Caco-2 (cell line): Measurements from ENCODE around the gene AMZ1. TPM values are rescaled to one million over a fixed set of nuclear protein-coding genes. Genes with fewer than 3 reads are reported as not detected.

Source experiments
- BruUV-seq: library from RNA; stranded (reverse); fragments of 400-500 nt; replicated peaks from 2 replicates; lab custom pipeline; 2021; lab: Mats Ljungman, UMichigan
- CTCF ChIA-PET: fragments of 300-600 bp; sonication (Branson Sonifier 250); formaldehyde crosslinking; loops from one replicate; lab custom pipeline; 2022; ENCODE audit warnings: antibody characterized with exemption; lab: Charles Lee
- POLR2A ChIA-PET: fragments of 300-600 bp; sonication (Branson Sonifier 250); formaldehyde crosslinking; loops from one replicate; lab custom pipeline; 2022; ENCODE audit warnings: antibody characterized with exemption; lab: Charles Lee
- DNase-seq, 2 experiments: peaks; one replicate each; pipeline versions ENCODE4 v3.0.0 to v3.0.0-alpha.2; 2020 to 2022
- H3K27me3 ChIP-seq: replicated peaks from 2 replicates; pipeline ENCODE4 v1.6.0; 2011; ENCODE audit warnings: low read length; ENCODE audit not compliant: control insufficient read depth, insufficient read depth
- H3K36me3 ChIP-seq: 2 replicates; pipeline ENCODE4 v1.5.1; 2011; ENCODE audit warnings: low read length; ENCODE audit not compliant: control insufficient read depth, insufficient read depth
- H3K4me1 ChIP-seq: fragments of 250-450 bp; sonication (Bioruptor Pico); 2 replicates; pipeline ENCODE4 v1.5.1; 2020; ENCODE audit warnings: mild to moderate bottlenecking
- H3K4me3 ChIP-seq: 2 replicates; pipeline ENCODE4 v1.5.1; 2011; ENCODE audit warnings: low read depth, mild to moderate bottlenecking, control low read depth, low read length
- H3K9me3 ChIP-seq: fragments of 250-450 bp; sonication (Bioruptor Pico); 2 replicates; pipeline ENCODE4 v1.5.1; 2020; ENCODE audit warnings: mild to moderate bottlenecking, moderate library complexity
- H3K27ac Mint-ChIP-seq: one replicate; pipeline ENCODE4 v1.8.0; 2022; ENCODE audit warnings: mixed read lengths; ENCODE audit not compliant: unreplicated experiment
- H3K27me3 Mint-ChIP-seq: one replicate; pipeline ENCODE4 v1.8.0; 2022; ENCODE audit warnings: mixed read lengths; ENCODE audit not compliant: insufficient read depth, unreplicated experiment
- H3K36me3 Mint-ChIP-seq: one replicate; pipeline ENCODE4 v1.8.0; 2022; ENCODE audit warnings: mild to moderate bottlenecking, mixed read lengths; ENCODE audit not compliant: insufficient read depth, unreplicated experiment
- H3K4me1 Mint-ChIP-seq: one replicate; pipeline ENCODE4 v1.8.0; 2022; ENCODE audit warnings: low read depth, mixed read lengths; ENCODE audit not compliant: unreplicated experiment
- H3K4me3 Mint-ChIP-seq: one replicate; pipeline ENCODE4 v1.8.0; 2022; ENCODE audit warnings: mild to moderate bottlenecking, moderate library complexity, mixed read lengths; ENCODE audit not compliant: unreplicated experiment
- H3K9me3 Mint-ChIP-seq: one replicate; pipeline ENCODE4 v1.8.0; 2022; ENCODE audit warnings: mixed read lengths; ENCODE audit not compliant: unreplicated experiment
- CTCF ChIP-seq, 2 experiments: fragments of 200-600 bp in 1 of 2; IDR thresholded peaks; 1 replicate in 1 of 2; 2 replicates in 1 of 2; pipeline versions ENCODE4 v1.5.1 to v1.8.0; 2011 to 2022; ENCODE audit warnings: antibody characterized with exemption in 1 of 2, control low read depth in 1 of 2, inconsistent platforms in 1 of 2, low read depth in 1 of 2, low read length in 1 of 2, mild to moderate bottlenecking in 1 of 2, moderate library complexity in 1 of 2; ENCODE audit not compliant: insufficient read depth in 1 of 2, severe bottlenecking in 1 of 2, unreplicated experiment in 1 of 2
- intact Hi-C: fragments of 100-400 bp; cut with micrococcal nuclease; formaldehyde crosslinking; loops from one replicate; pipeline ENCODE4 v1.10.0; 2022; ENCODE audit not compliant: unreplicated experiment
- total RNA-seq: library from RNA; stranded (reverse); gene quantifications from 2 replicates; pipeline ENCODE4 v1.2.3, GENCODE V29; 2022

AMZ1 gene
- total RNA-seq, 1 experiment from 2014 or later: 0.11 TPM

DNA sequence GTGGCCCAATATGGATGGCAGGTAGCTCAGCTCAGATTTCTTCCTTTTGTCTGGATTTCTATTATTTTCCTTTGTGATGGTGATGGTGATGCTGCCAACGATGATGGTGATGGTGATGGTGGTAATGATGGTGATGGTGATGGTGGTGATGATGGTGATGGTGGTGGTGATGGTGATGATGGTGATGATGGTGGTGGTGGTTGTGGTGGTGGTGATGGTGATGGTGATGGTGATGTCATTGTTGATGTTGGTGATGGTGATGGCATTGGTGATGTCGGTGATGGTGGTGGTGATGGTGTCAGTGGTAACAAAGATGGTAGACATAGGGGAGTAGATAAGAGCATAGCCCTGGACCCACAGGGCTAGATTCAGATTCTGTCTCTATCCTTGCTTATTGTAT lies 30.8 kb upstream of the AMZ1 start:
- H3K36me3 ChIP-seq: no peaks in the 10 kb centered on the region; the same call in 1 of the 2 replicates
- ChIA-PET POLR2A (no interaction called here), CTCF (no interaction called here)
- H3K4me3 Mint-ChIP-seq: no peak overlapping the region
- peaks cover 6% of the 10 kb centered on the region for H3K36me3 Mint-ChIP-seq
- BruUV-seq: no TSS peak
- no peak for TF ChIP-seq CTCF (IDR thresholded peaks at IDR 0.05; ENCODE audit: insufficient read depth in 1 of 2, low read depth in 1 of 2, low read length in 1 of 2, severe bottlenecking in 1 of 2, unreplicated experiment in 1 of 2)
- no peak overlapping the region for H3K4me3 ChIP-seq
- H3K27ac Mint-ChIP-seq: no peak overlapping the region
- no peaks in the 10 kb centered on the region for H3K9me3 Mint-ChIP-seq
- H3K27me3 Mint-ChIP-seq: no peaks in the 10 kb centered on the region
- intact Hi-C loops: no loop called here
- no peaks in the 10 kb centered on the region for H3K4me1 Mint-ChIP-seq
- no peaks in the 10 kb centered on the region for H3K27me3 ChIP-seq
- DNase-seq: no peak
- no peaks in the 10 kb centered on the region for H3K9me3 ChIP-seq
- no peaks in the 10 kb centered on the region for H3K4me1 ChIP-seq

GRCh38 chr7:2657920-2658671 lies 29.9 kb upstream of the AMZ1 start:
- Mint-ChIP-seq H3K27me3 (no peaks in the 10 kb centered on the region), H3K9me3 (no peaks in the 10 kb centered on the region), H3K36me3 (peaks cover 6% of the 10 kb centered on the region), H3K4me1 (no peaks in the 10 kb centered on the region), H3K27ac (no peak overlapping the region), H3K4me3 (no peak overlapping the region)
- Histone ChIP-seq H3K4me1 (no peaks in the 10 kb centered on the region), H3K27me3 (no peaks in the 10 kb centered on the region), H3K36me3 (no peaks in the 10 kb centered on the region; the same call in 1 of the 2 replicates), H3K4me3 (no peak overlapping the region), H3K9me3 (no peaks in the 10 kb centered on the region)
- ChIA-PET POLR2A (no interaction called here), CTCF (interaction anchor here (0.8 to 2.1 kb wide), 2 partner anchors 12 to 13 kb away, joined by 3 to 5 read pairs; no protein-coding TSS in a partner anchor)
- no peak for DNase-seq
- intact Hi-C loops: no loop called here
- TF ChIP-seq CTCF (IDR thresholded peaks at IDR 0.05; ENCODE audit: insufficient read depth in 1 of 2, low read depth in 1 of 2, low read length in 1 of 2, severe bottlenecking in 1 of 2, unreplicated experiment in 1 of 2): no peak
- no TSS peak for BruUV-seq

GRCh38 chr7:2658941-2659340 lies 29.1 kb upstream of the AMZ1 start:
- H3K4me3 Mint-ChIP-seq: no peak overlapping the region
- no peaks in the 10 kb centered on the region for H3K27me3 ChIP-seq
- no peaks in the 10 kb centered on the region for H3K27me3 Mint-ChIP-seq
- intact Hi-C loops: no loop called here
- POLR2A ChIA-PET: no interaction called here
- no peaks in the 10 kb centered on the region for H3K9me3 ChIP-seq
- H3K27ac Mint-ChIP-seq: no peak overlapping the region
- H3K4me1 Mint-ChIP-seq: no peaks in the 10 kb centered on the region
- H3K36me3 ChIP-seq: no peaks in the 10 kb centered on the region; the same call in 1 of the 2 replicates
- no peak overlapping the region for H3K4me3 ChIP-seq
- TF ChIP-seq CTCF (IDR thresholded peaks at IDR 0.05; ENCODE audit: insufficient read depth in 1 of 2, low read depth in 1 of 2, low read length in 1 of 2, severe bottlenecking in 1 of 2, unreplicated experiment in 1 of 2): no peak
- CTCF ChIA-PET: interaction anchor here (2.1 kb wide), 1 partner anchor 11 kb away, joined by 5 read pairs; no protein-coding TSS in a partner anchor
- peaks cover 6% of the 10 kb centered on the region for H3K36me3 Mint-ChIP-seq
- no TSS peak for BruUV-seq
- DNase-seq: no peak
- no peaks in the 10 kb centered on the region for H3K4me1 ChIP-seq
- no peaks in the 10 kb centered on the region for H3K9me3 Mint-ChIP-seq
